Thymus (tissue), 11 donors: ENCODE data around the gene MT1M. TPM values are rescaled to one million over a fixed set of nuclear protein-coding genes. Genes with fewer than 3 reads are reported as not detected.

Experiments used
- DNase-seq, 9 donors: peaks; one replicate each; pipeline ENCODE4 v3.0.0-alpha.2; 2013; ENCODE audit warnings: low spot score in 9 of 9, low read depth in 6 of 9, missing footprints in 1 of 9
- H3K27ac ChIP-seq, 2 donors: one replicate each; pipeline ENCODE4 v1.5.1; 2013; ENCODE audit warnings: control low read depth in 1 of 2, low read depth in 1 of 2, low read length in 1 of 2, mild to moderate bottlenecking in 1 of 2, moderate library complexity in 1 of 2
- H3K27me3 ChIP-seq, 2 donors: one replicate each; pipeline ENCODE4 v1.5.1; 2013; ENCODE audit warnings: low read length in 1 of 2; ENCODE audit not compliant: control insufficient read depth in 2 of 2, insufficient read depth in 1 of 2
- H3K36me3 ChIP-seq, 2 donors: one replicate each; pipeline ENCODE4 v1.5.1; 2013; ENCODE audit warnings: low read length in 1 of 2, mild to moderate bottlenecking in 1 of 2, moderate library complexity in 1 of 2; ENCODE audit not compliant: control insufficient read depth in 2 of 2, insufficient read depth in 2 of 2
- H3K4me1 ChIP-seq, 2 donors: one replicate each; pipeline ENCODE4 v1.5.1; 2013; ENCODE audit warnings: low read length in 2 of 2; ENCODE audit not compliant: control insufficient read depth in 2 of 2, insufficient read depth in 2 of 2
- H3K4me3 ChIP-seq, 2 donors: one replicate each; pipeline ENCODE4 v1.5.1; 2013; ENCODE audit warnings: low read length in 2 of 2, control low read depth in 1 of 2, mild to moderate bottlenecking in 1 of 2
- H3K9me3 ChIP-seq, 2 donors: one replicate each; pipeline ENCODE4 v1.5.1; 2013; ENCODE audit warnings: low read length in 1 of 2, mild to moderate bottlenecking in 1 of 2; ENCODE audit not compliant: control insufficient read depth in 2 of 2, insufficient read depth in 1 of 2
- WGBS: extraction: QIAGEN DNeasy Blood & Tissue Kit; methylation state at CpG from one replicate; pipeline ENCODE4 v1.1.7; 2013; 5-methylcytosine and 5-hydroxymethylcytosine counted together
- polyA plus RNA-seq: library from polyadenylated mRNA; stranded (reverse); fragments of 200-250 nt; gene quantifications from one replicate; pipeline ENCODE4 v1.2.3, GENCODE V29; 2013
- total RNA-seq: library from RNA; stranded (reverse); fragments of 120-200 nt; gene quantifications from one replicate; pipeline ENCODE4 v1.2.4, GENCODE V29; 2013
- donor health status: healthy.

MT1M gene
- total and polyA plus RNA-seq, 2 donors, result 0.28 to 97.7 TPM

DNA sequence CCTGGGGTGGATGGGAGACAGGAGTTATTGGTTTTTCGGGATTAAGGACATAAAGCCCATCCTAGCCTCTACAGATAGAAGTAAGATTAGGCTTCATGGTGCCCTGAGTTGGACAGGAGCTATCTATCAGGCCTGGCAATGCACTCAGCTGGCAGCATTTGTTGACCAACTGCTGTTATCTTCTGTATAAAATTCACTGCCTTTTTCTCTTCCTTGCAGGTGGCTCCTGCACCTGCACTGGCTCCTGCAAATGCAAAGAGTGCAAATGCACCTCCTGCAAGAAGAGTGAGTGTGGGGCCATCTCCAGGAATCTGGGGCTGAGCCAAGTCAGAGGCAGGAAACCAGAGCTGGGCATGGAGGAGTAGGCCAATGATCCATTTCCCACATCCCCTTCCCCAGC lies 6.6 kb downstream of the MT1M start:
- Histone ChIP-seq H3K9me3 (no peaks in the 10 kb centered on the region), H3K27ac (no peak overlapping the region), H3K4me3 (no peak overlapping the region), H3K27me3 (peaks cover 73 to 99% of the 10 kb centered on the region in 2 donors), H3K4me1 (peaks cover 10 to 19% of the 10 kb centered on the region in 2 donors), H3K36me3 (no peaks in the 10 kb centered on the region)
- no peak for DNase-seq
- WGBS, result 62% methylated on average over 1 of the region's 1 CpG

DNA sequence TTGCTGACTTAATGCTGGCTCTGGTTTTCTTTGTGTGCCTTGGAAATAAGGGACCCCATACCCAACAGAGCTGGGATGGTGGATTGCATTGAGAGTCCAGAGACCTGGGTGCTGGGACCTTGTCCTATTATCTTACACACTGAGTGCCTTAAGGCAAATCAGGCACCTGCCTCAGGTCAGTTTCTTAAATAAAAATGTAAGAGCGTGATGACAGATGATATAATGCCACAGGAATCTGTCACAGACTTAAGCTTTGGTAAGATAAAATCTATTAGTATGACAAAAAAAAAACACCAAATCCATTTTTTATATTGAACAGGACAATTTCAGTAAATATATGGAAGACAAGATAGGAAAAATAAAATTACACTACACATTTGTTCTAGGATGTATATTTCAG lies 7.6 kb downstream of the MT1M start:
- H3K27me3 ChIP-seq, result peaks cover 74 to 99% of the 10 kb centered on the region in 2 donors
- H3K27ac ChIP-seq, result no peak overlapping the region
- no peak for DNase-seq
- peaks cover 10 to 19% of the 10 kb centered on the region in 2 donors for H3K4me1 ChIP-seq
- no peaks in the 10 kb centered on the region for H3K36me3 ChIP-seq
- WGBS, result 99% methylated on average over 1 of the region's 1 CpG
- H3K9me3 ChIP-seq, result no peaks in the 10 kb centered on the region
- no peak overlapping the region for H3K4me3 ChIP-seq

DNA sequence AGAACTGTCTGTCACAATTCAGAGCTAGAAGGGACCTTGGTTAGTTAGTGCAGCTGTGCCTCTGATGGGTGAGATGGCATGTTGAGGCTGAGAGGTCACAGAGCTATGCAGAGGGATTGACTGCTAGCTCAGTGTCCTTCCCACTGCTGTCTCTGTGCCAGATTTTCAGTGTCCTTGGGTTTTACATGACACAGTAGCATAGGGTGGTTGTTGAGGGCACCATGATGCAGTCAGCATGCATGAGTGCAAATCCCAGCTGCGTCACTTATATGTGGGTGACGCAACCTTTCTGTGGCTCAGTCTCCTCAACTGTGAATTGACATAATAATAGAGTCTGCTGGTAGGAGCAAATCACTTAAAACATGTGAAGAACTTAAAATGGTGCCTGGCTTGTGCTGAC lies 8.7 kb downstream of the MT1M start:
- H3K9me3 ChIP-seq, result no peaks in the 10 kb centered on the region
- H3K27ac ChIP-seq, result no peak overlapping the region
- no peak for DNase-seq
- WGBS, result 97% methylated on average over 2 of the region's 2 CpGs
- H3K27me3 ChIP-seq, result peaks cover 74 to 99% of the 10 kb centered on the region in 2 donors
- no peaks in the 10 kb centered on the region for H3K36me3 ChIP-seq
- H3K4me1 ChIP-seq, result peaks cover 7 to 15% of the 10 kb centered on the region in 2 donors
- H3K4me3 ChIP-seq, result no peak overlapping the region

DNA sequence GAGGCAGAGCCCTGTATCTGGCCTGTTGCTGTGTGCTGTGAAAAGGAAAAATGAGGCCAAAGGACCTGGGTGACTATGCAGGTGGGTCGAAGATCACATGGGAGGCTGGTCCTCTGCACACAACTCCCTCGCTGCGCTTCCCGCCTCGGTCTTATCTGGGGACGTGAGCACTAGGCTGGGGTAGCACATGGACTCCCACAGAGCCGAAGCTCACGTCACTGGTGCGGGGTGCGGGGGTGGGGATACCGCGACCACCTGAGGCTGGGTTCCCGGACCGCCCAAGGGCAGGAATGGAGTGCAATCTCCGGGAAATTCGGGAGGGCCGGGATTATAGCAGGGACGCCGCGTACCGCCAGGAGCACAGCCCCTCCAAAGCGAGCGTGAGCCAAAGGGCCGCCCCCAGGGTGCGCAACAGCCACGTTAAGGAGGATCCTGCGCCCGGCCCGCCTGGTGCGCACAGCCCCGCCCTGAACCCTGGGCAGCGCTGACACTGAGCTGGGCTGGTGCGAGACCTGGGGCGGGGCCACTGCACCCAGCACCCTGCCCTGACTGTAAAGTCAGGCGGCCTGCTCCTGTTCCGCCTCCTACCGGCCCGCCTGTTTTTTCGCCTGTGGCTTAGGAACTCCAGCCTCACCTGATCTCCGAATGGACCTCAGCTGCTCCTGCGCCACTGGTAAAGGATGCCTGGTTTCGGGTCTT lies 10.8 kb downstream of the MT1M start:
- peaks cover 7 to 10% of the 10 kb centered on the region in 2 donors for H3K4me1 ChIP-seq
- H3K9me3 ChIP-seq, result no peaks in the 10 kb centered on the region
- WGBS, result 5% methylated on average over 42 of the region's 42 CpGs
- H3K4me3 ChIP-seq, result peak overlapping the region in 1 of 2 donors; percentile 13
- peak in 2 of 9 donors; percentile 32 to 51 for DNase-seq
- no peaks in the 10 kb centered on the region for H3K36me3 ChIP-seq
- H3K27me3 ChIP-seq, result peaks cover 86 to 100% of the 10 kb centered on the region in 2 donors
- H3K27ac ChIP-seq, result no peak overlapping the region

DNA sequence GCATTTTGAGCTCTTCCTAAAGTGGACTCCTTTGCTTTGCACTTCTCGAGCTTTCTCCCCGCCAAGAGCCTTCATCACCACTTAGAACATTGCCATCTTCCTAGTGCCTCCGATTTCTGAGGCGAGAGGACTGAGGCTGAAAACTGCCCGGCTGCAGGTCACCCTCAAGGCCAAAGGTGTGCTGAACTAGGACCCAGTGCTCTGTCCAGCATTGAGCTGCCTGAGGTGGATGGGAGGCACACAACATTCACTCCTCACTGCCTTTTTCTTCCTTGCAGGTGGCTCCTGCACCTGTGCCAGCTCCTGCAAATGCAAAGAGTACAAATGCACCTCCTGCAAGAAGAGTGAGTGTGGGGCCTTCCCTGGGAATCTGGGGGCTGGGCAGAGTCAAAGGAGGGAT lies 11.4 kb downstream of the MT1M start:
- peaks cover 86 to 100% of the 10 kb centered on the region in 2 donors for H3K27me3 ChIP-seq
- H3K27ac ChIP-seq, result no peak overlapping the region
- no peaks in the 10 kb centered on the region for H3K9me3 ChIP-seq
- DNase-seq, result no peak
- WGBS, result 51% methylated on average over 5 of the region's 5 CpGs
- H3K36me3 ChIP-seq, result no peaks in the 10 kb centered on the region
- H3K4me1 ChIP-seq, result peaks cover 7 to 10% of the 10 kb centered on the region in 2 donors
- no peak overlapping the region for H3K4me3 ChIP-seq

DNA sequence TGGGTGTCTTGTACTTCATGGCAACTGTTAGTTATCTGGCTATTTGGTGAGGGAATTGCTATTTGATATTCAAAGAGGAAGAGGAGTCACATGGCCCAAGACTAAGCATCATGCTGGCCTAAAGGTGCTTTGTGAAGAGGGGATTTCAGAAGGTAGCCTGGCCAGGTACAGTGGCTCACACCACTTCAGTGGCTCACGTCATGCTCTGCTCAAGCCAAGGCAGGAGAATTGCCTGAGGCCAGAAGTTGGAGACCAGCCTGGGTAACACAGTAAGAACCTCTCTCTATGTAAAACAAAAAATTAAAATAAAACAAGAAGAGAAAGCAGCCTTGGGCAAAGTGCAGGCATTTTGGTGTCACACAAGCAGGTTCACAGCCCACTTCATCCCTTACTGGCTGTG lies 12.9 kb downstream of the MT1M start:
- WGBS, result 96% methylated on average over 1 of the region's 1 CpG

DNA sequence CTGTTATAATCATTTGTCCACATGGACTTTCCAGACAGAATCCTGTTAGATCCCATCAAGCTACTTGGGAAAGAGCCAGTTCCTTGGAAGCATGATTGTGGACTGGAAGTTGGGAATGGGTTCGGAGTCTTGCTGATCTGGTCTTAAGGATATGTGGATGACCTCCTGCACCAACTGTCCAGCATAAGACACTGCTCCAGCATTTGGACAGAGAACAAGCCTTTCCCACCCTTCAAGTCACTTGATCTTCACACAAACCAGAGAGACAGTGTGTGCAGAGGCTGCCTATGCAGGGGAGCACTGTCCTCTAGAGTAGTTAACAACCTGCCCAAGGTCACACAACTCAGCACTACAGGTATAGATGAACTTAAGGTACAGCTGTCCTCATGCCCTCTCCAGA lies 13.4 kb downstream of the MT1M start:
- H3K27ac ChIP-seq, result no peak overlapping the region

More for the DNA sequence above, 12.9 kb downstream of the MT1M start:
- DNase-seq, result no peak
- H3K9me3 ChIP-seq, result no peaks in the 10 kb centered on the region
- H3K27me3 ChIP-seq, result peaks cover 78 to 99% of the 10 kb centered on the region in 2 donors
- H3K27ac ChIP-seq, result no peak overlapping the region
- H3K4me3 ChIP-seq, result no peak overlapping the region
- H3K36me3 ChIP-seq, result no peaks in the 10 kb centered on the region
- peaks cover 7 to 10% of the 10 kb centered on the region in 2 donors for H3K4me1 ChIP-seq

DNA sequence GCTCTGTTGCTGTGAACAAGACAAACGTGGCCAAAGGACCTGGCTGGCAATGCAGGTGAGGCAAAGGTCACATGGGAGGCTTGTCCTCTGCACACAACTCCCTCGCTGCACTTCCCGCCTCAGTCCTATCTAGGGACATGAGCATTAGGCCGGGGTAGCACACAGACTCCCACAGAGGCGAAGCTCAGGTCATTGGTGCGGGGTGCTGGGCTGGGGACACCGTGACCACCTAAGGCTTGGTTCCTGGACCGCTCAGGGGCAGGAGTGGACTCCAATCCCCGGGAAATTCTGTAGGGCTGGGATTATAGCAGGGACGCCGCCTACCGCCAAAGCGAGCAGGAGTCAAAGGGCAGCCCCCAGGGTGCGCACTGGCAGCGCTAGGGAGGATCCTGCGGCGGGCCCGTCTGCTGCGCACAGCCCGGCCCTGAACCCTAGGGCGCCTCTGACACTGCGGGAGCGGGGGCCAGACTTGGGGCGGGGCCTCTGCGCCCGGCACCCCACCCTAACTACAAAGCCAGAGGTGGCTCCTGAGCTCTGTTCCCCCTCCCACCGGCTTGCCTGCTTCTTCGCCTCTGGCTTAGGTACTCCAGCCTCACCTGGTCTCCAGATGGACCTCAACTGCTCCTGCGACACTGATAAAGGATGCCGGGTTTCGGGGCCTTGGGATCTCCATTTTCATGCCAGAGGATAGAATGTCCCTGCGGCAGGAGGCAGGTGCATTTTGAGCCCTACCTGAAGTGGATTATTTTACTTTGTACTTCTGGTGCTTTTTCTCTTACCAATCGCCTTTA lies 15.4 kb downstream of the MT1M start:
- H3K4me3 ChIP-seq, result no peak overlapping the region
- H3K4me1 ChIP-seq, result peaks cover 7 to 10% of the 10 kb centered on the region in 2 donors
- 28% methylated on average over 33 of the region's 33 CpGs for WGBS
- no peaks in the 10 kb centered on the region for H3K36me3 ChIP-seq
- H3K9me3 ChIP-seq, result no peaks in the 10 kb centered on the region
- H3K27ac ChIP-seq, result no peak overlapping the region
- no peak for DNase-seq
- H3K27me3 ChIP-seq, result peaks cover 56 to 97% of the 10 kb centered on the region in 2 donors

More for the DNA sequence above, 13.4 kb downstream of the MT1M start:
- Histone ChIP-seq H3K9me3 (no peaks in the 10 kb centered on the region), H3K4me1 (peaks cover 7 to 10% of the 10 kb centered on the region in 2 donors), H3K4me3 (no peak overlapping the region), H3K36me3 (no peaks in the 10 kb centered on the region), H3K27me3 (peaks cover 75 to 97% of the 10 kb centered on the region in 2 donors)
- 0% methylated on average over 1 of the region's 1 CpG for whole genome bisulfite sequencing
- no peak for DNase-seq

DNA sequence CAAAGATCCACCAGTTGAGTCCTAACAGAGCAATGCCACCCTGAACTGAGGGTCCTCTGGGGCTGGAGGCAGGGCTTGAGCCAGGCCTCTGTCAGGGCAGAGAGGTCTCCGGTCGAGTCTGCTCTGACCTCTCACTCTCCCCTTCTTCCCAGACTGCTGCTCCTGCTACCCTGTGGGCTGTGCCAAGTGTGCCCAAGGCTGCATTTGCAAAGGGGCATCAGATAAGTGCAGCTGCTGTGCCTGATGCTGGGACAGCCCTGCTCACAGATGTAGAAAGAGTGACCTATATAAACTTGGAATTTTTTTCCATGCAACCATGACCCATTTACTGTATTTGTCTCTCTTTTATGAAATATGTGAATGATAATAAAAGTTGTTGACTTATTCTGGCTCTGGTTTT lies 16.8 kb downstream of the MT1M start:
- no peaks in the 10 kb centered on the region for H3K9me3 ChIP-seq
- 97% methylated on average over 2 of the region's 2 CpGs for WGBS
- no peaks in the 10 kb centered on the region for H3K36me3 ChIP-seq
- no peak overlapping the region for H3K4me3 ChIP-seq
- H3K4me1 ChIP-seq, result no peaks in the 10 kb centered on the region
- no peak overlapping the region for H3K27ac ChIP-seq
- no peak for DNase-seq
- peaks cover 44 to 93% of the 10 kb centered on the region in 2 donors for H3K27me3 ChIP-seq
